ENCODE data around the gene CHST7.

- no peak for TF ChIP-seq CTCF (conservative IDR thresholded peaks at IDR 0.05; ENCODE audit: low read depth, low read length)
- no peak for TF ChIP-seq POLR2A (IDR thresholded peaks at IDR 0.05; ENCODE audit: low read depth, low read length)
- TF ChIP-seq RCOR1 (IDR thresholded peaks at IDR 0.05; ENCODE audit: insufficient replicate concordance, low read length) = no peak
- TF ChIP-seq ELK1 (IDR thresholded peaks at IDR 0.05; ENCODE audit: borderline replicate concordance, low read depth, low read length) = no peak
- no peak for TF ChIP-seq BHLHE40 (IDR thresholded peaks at IDR 0.05; ENCODE audit: low read depth, low read length)
- TF ChIP-seq RFX5 (IDR thresholded peaks at IDR 0.05; ENCODE audit: low read depth, low read length) = no peak
- TF ChIP-seq RAD21 (IDR thresholded peaks at IDR 0.05; ENCODE audit: low read length) = no peak
- TF ChIP-seq CEBPB (IDR thresholded peaks at IDR 0.05; ENCODE audit: low read depth, low read length) = peak; percentile 81
- no peak for TF ChIP-seq USF2 (IDR thresholded peaks at IDR 0.05; ENCODE audit: low read depth, low read length)
- no peak for TF ChIP-seq SMC3 (IDR thresholded peaks at IDR 0.05; ENCODE audit: low read depth, low read length)
These were observed 2.4 kb downstream of the CHST7 start for GRCh38 chrX:46575991-46576392.
